GM04504 (cell line): ENCODE measurements around the gene LRIG1.

Experiments used
- DNase-seq: peaks from one replicate; pipeline ENCODE4 v3.0.0-alpha.2; 2012; ENCODE audit warnings: low read depth

LRIG1 gene

DNA sequence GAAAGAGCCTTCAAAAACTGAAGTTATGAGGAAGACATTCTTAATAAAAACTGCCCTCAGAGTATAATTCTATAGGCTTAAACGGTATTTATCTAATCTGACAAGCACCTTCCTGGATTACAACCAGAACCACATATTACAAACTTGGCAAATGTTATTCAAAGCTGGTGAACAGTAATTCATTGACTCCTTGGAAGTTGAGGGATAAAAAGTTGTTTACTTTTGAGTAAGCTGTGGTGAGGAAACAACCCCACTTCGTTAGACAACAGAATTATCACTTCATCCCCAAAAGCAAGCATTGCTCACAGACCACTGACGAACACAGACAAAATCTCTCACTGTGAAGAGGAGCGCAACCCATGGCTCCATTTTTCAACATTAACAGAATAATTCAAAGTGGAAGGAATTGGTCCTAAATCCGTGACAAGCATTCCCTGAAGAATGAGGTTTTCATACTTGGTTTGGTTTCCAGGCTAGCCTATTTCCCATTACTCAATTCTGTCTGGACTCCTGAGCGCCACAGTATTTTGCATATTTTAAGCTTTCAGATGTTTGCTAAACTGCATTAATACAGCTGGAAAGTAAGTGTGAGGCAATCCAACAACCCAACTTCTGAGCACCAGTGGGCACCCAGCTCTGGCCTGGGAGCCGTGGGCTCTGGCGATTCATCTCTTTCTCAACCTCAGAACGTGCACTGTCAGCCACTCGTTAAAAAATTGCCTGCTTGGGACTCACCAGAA lies 32.7 kb downstream of the LRIG1 start:
- no peak for DNase-seq

DNA sequence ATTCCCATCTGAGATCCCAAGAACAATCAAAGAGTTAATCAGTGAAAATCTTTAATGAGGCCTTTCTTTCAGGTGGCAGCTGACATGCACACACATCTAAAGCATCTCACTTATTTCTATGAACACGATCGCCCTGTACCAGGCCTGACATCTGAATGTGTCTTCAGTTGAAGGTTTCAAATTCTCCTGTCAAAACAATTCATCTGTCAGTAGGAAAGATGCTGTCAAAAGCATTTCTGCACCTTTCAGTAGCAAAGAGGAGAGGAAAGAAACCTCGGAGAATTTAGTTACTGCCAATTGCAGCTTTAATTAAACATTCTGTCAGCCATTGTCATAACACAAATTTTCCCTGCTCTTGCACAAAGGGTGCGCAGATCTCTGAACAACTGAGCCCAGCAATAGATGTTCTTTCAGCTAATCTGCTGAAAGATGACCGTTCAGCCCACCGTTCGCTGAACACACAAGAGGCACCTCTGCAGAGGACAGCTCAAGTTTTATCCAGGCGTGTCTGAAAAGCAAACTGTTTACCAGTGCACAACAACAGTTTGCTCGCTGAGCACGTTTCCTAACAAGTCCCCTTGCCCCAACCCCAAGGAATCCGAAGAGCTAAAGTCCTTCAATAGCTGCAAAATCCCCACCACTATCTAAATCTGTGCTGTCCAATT lies 34.1 kb downstream of the LRIG1 start:
- no peak for DNase-seq

GRCh38 chr3:66465587-66465986 lies 35.2 kb downstream of the LRIG1 start:
- DNase-seq = no peak

DNA sequence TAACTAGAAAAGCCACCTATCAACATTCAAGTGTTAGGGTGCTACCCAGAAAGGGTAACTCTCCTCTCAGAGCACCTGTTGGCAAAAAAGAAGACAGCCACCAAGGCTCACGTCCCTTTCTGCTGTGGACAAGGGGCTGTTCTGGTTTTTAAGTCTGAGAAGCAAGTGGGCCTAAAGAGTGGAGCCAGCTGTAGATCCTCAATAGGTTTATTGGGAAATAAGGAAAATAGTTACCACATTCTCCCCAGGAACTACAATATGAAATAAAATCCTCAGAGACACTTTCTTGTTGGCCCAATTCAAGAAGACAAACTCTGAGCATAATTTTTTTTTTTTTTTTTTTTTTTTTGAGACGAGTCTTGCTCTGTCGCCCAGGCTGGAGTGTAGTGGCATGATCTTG lies 35.8 kb downstream of the LRIG1 start:
- no peak for DNase-seq

DNA sequence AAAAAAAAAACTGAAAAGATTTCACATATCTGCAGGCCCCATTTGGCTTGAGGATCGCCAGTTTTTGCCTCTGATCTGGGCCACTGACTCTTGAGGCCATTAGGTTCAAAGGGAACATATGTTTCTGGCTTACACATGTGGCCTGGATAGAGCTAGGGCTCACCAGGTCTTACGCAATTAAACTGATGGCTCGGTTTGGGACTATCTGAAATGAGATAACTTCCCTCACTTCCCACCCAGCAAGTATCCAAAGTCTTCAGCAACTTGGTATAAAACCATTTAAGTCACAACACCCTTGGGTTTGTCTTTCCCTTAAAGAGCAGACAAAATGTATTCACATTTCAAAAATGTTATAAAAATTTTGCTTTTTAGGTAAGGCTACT lies 36.3 kb downstream of the LRIG1 start:
- no peak for DNase-seq

DNA sequence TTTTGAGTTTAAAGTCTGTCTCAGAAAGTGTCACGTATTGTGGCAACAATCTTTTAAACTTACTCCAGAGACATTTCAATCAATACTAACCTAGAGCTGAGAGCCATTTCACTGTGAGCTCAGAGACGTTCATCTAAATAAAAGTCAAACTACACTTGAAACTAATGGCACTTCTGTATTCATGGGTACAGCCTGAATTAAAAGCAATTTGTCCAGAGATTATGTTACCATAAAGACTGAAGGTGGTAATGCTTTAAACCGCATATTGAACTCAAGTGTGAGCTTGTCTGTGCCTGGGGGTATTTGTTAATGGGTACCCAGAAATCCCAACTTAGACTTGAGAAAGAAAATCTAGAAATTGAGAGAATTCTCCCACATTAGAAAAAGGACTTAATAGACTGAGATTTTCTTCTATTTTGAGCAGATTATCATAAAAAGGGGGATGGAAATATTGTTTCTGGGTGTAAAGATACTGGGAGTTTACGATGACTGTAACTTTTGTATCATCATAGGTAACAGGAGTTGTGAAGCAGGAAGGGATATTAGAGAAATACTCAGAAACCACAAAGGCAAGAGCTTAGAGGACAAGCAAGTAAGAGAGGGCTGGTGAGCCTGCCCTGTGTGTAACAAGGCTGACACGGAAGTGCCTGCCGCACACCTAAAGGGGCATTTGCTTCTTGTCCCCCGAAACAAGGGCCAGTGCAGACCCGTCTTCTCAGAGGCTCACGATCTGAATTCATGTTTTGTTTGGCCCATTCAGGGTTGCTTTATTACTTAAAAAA lies 36.9 kb downstream of the LRIG1 start:
- no peak for DNase-seq

DNA sequence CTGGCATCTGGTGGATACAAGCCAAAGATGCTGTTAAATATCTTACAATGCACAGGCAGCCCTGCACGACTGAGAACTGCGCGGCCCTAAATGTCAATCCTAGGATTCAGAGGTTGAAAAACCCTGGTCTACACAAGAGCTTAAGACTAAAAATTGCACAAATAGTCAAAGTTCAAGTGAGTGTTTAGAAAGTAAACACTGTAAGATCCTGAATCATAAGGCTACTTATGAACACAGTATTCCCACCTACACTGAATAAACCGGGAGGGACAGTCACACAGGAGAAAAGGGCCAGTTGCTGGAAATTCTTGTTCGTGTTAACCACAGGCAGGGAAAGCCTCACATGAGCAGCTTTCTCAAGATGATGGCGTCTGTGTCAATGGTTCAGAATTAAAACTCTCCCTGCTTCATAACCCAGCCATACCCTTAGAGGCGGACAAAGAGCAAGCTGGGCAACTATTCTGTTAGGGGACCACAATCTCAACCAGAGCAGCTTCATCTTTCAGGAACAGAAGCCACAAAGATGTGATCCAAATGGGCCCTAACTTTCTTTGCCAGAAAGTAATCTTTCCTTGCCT lies 37.7 kb downstream of the LRIG1 start:
- no peak for DNase-seq

GRCh38 chr3:66457252-66457651 lies 43.6 kb downstream of the LRIG1 start:
- no peak for DNase-seq

DNA sequence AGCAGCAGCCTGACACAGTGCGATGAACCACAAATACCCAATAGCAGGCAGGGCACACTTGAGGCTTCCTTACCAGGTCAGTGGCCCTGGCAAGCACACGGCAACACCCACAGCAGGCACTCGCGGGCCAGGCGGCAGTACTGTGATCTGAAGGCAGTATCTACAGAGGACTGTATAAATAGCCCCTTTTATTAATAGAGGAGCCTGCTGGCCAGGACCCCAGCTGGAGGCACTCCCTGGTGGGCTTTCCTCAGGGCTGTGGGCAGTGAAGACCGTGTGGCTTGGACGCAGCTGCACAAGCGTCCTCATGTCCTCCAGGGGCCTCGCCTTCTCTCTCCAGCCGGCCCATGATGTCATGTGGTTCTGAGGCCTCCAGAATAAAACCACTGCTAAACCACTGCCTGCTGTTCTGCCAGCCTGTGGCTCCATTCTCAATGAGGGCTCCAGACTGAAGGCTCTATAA lies 44.1 kb downstream of the LRIG1 start:
- no peak for DNase-seq

DNA sequence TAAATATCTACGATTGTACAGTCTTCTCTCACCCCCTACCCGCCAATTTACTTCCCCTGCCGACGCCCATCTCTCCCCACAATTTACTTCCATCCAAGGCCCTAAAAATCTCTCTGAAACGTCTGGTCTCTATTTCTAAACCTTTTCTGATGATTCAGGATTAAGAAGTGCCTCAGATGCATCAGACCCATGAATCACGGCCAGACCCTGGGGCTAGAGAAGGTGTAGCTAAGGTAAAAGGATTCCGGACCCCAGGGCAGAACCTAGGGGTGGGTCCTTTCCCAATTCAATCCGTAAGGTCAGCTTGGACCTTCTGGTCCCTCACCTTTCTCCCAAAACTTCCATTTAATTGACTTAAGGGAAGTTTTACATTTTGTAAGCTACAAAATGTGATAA lies 46.4 kb downstream of the LRIG1 start:
- no peak for DNase-seq

GRCh38 chr3:66453651-66454463 lies 47.0 kb downstream of the LRIG1 start:
- DNase-seq = no peak

DNA sequence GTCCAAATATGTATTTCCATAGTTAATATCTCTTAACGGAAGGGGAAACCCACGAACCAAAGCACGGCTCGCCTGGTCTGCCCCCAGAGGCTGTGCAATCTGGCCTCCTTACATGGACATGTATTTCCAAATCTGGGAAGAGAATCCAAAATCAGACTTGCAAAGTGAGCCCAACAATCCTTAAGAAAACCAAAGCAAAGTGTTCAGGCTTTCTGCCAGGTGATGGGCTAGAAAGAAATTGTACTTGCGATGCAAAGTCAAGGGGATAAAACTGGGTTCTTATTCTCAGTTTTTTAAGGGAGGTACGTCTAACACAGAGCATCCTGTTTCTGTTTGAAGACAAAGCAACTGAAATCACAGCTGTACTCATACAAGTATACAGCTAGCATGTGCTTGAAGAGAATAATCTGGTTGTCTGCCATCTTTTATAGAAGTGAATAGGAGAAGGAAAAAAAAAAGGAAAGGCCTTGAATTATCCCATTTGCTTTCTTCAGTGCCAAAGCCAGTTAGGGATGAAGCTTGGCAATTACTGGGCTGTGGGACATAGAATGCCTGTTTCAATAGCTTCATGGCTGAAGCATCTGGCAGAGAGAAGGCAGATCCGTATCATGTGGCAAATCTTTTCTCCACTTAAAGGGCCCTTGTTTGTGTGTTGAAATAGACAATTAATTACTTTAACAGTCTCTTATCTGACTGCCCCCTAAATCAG lies 48.4 kb downstream of the LRIG1 start:
- no peak for DNase-seq

- no peak for DNase-seq
These were observed 49.1 kb downstream of the LRIG1 start for GRCh38 chr3:66451766-66452165.

GRCh38 chr3:66450390-66451022 lies 50.3 kb downstream of the LRIG1 start:
- peak; percentile 58 for DNase-seq

DNA sequence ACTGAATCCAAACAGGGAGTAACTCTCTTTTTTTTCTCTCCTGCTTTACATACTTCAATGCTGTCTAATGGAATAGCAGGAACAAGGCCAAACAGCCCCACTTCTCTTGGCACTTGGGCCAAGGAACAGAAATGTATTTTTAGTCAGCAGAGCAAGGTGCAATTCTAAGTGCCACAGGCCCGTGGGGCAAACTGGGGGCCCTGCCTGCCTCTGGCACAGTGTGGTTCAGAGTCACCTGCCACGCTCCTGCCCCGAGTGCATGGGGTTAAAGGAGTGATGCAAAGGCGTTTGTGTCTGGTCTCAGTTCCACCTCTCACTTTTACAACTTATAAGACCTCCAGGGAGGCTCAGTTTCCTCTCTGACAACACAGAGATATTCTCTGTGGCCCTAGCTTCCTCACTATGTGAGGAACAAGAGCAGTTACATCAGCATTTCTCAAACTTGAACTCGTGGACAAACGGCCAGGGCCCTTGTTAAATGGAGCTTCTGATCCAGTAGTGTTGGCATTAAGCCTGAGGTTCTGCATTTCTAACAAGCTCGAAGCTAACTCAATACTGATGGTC lies 51.3 kb downstream of the LRIG1 start:
- DNase-seq = no peak

GRCh38 chr3:66444146-66444644 lies 56.6 kb downstream of the LRIG1 start:
- DNase-seq = no peak

GRCh38 chr3:66443118-66443803 lies 57.6 kb downstream of the LRIG1 start:
- no peak for DNase-seq

DNA sequence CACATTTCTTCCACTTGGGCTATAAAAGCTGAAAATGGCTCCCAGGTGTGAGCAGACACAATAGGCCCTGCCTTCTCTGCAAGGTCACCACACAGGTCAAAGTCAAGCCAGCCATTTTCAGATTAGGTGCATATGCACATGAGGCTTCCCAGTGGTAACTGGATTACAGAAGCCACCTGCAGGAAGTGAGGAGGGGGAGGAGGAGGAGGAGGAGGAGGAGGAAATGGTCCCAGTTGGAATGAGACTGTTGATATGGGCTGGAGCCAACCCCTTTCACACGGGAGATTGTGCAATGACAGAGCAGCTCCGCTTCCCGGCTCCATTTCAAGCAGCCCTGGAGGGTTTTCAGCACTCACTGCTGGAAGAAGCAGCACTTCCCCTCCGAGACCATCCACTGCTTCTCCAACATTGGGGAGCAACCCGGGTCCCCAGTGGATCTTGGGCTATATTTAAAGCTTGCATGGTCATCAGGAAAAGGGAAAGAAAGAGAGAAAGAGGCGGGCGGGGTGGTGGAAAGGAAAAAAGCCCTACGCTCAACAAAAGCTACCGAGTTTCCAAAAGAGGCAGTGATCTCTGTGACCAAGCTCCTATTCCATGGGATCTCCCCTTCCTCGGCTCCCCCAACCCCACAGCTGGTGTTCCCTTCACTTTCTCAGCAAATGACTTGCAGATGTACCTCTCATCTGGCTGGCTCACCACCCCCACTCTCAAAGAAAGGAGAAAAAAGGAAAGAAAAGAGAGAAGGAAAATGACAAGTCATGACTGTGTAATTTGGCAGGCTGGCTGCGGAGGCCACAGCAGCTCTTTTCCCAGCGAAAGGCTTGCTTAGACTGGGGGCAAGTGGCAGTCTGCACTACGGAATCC lies 58.3 kb downstream of the LRIG1 start:
- peak; percentile 71 for DNase-seq

- no peak for DNase-seq
These were observed 59.1 kb downstream of the LRIG1 start for GRCh38 chr3:66441692-66442091.
